Measurements from ENCODE around the gene ECD.

DNA sequence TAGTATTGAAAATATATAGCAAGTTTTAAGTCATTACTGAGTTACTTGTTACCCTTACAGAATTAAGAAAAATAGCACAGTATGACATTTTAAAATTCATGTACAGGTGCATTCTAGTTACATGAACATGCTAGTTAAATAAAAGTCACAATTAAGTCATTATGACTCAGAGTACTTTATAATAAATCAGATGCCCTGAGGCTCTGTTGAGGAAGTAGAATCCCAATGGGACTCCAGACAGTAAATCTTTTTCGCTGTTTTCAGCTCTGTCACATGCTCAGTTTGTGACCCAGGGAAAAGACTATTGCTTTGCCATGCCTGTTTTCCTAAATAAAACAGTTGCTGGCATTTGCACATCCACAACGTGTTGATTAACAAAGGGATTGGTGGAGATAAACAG, 36.5 kb downstream of the ECD start:
- TF ChIP-seq EZH2 (IDR thresholded peaks at IDR 0.05) = no peak
- TF ChIP-seq POLR2AphosphoS5 (IDR thresholded peaks at IDR 0.05; ENCODE audit: borderline replicate concordance, low read depth, low read length) = no peak

Data from SK-N-MC (cell line).